Measurements from ENCODE around the gene KNDC1. TPM values are rescaled to one million over a fixed set of nuclear protein-coding genes. Genes with fewer than 3 reads are reported as not detected.

KNDC1 gene
- polyA plus RNA-seq, 4 donors: 0.37 to 18.6 TPM; not detected in 2

- DNase-seq (no peak), FAIRE-seq (no peak)
- no peaks in the 10 kb centered on the region for H3K4me1 ChIP-seq (ENCODE audit: control insufficient read depth in 3 of 3, insufficient read depth in 2 of 3, low read depth in 1 of 3, low read length in 2 of 3)
- 81 to 86% (median 82%) methylated on average over 36 to 39 of the region's 39 CpGs for WGBS, 3 donors
- H3K9me3 ChIP-seq (ENCODE audit: control insufficient read depth in 2 of 2, insufficient read depth in 1 of 2, low read depth in 1 of 2, low read length in 1 of 2): no peaks in the 10 kb centered on the region
- no peak overlapping the region for H3K27ac ChIP-seq (ENCODE audit: low read depth in 1 of 3, low read length in 2 of 3)
- no peak overlapping the region for H3K4me3 ChIP-seq (ENCODE audit: low read depth in 1 of 3, low read length in 3 of 3)
- no peaks in the 10 kb centered on the region for H3K36me3 ChIP-seq (ENCODE audit: control insufficient read depth in 3 of 3, insufficient read depth in 2 of 3, low read depth in 1 of 3, low read length in 3 of 3)
- H3K27me3 ChIP-seq (ENCODE audit: control insufficient read depth in 3 of 3, insufficient read depth in 3 of 3, low read length in 3 of 3): peaks cover 0 to 2% (median 2%) of the 10 kb centered on the region in 3 donors
These were observed 30.8 kb upstream of the KNDC1 start for GRCh38 chr10:133129071-133129858.

GRCh38 chr10:133129859-133130495 lies 30.0 kb upstream of the KNDC1 start:
- Histone ChIP-seq H3K27me3 (ENCODE audit: control insufficient read depth in 3 of 3, insufficient read depth in 3 of 3, low read length in 3 of 3) (no peaks in the 10 kb centered on the region), H3K4me1 (ENCODE audit: control insufficient read depth in 3 of 3, insufficient read depth in 2 of 3, low read depth in 1 of 3, low read length in 2 of 3) (no peaks in the 10 kb centered on the region), H3K36me3 (ENCODE audit: control insufficient read depth in 3 of 3, insufficient read depth in 2 of 3, low read depth in 1 of 3, low read length in 3 of 3) (no peaks in the 10 kb centered on the region), H3K9me3 (ENCODE audit: control insufficient read depth in 2 of 2, insufficient read depth in 1 of 2, low read depth in 1 of 2, low read length in 1 of 2) (no peaks in the 10 kb centered on the region), H3K4me3 (ENCODE audit: low read depth in 1 of 3, low read length in 3 of 3) (no peak overlapping the region), H3K27ac (ENCODE audit: low read depth in 1 of 3, low read length in 2 of 3) (no peak overlapping the region)
- no peak for FAIRE-seq
- no peak for DNase-seq
- WGBS, 3 donors: 69 to 74% (median 72%) methylated on average over 18 to 20 of the region's 20 CpGs

GRCh38 chr10:133130602-133131001 lies 29.4 kb upstream of the KNDC1 start:
- WGBS, 3 donors: 79 to 89% (median 84%) methylated on average over 11 of the region's 11 CpGs
- Histone ChIP-seq H3K36me3 (ENCODE audit: control insufficient read depth in 3 of 3, insufficient read depth in 2 of 3, low read depth in 1 of 3, low read length in 3 of 3) (no peaks in the 10 kb centered on the region), H3K4me3 (ENCODE audit: low read depth in 1 of 3, low read length in 3 of 3) (no peak overlapping the region), H3K27me3 (ENCODE audit: control insufficient read depth in 3 of 3, insufficient read depth in 3 of 3, low read length in 3 of 3) (no peaks in the 10 kb centered on the region), H3K27ac (ENCODE audit: low read depth in 1 of 3, low read length in 2 of 3) (no peak overlapping the region), H3K9me3 (ENCODE audit: control insufficient read depth in 2 of 2, insufficient read depth in 1 of 2, low read depth in 1 of 2, low read length in 1 of 2) (no peaks in the 10 kb centered on the region), H3K4me1 (ENCODE audit: control insufficient read depth in 3 of 3, insufficient read depth in 2 of 3, low read depth in 1 of 3, low read length in 2 of 3) (no peaks in the 10 kb centered on the region)
- FAIRE-seq: no peak
- DNase-seq: no peak

GRCh38 chr10:133131053-133131452 lies 29.0 kb upstream of the KNDC1 start:
- FAIRE-seq: no peak
- Histone ChIP-seq H3K27ac (ENCODE audit: low read depth in 1 of 3, low read length in 2 of 3) (no peak overlapping the region), H3K4me1 (ENCODE audit: control insufficient read depth in 3 of 3, insufficient read depth in 2 of 3, low read depth in 1 of 3, low read length in 2 of 3) (no peaks in the 10 kb centered on the region), H3K27me3 (ENCODE audit: control insufficient read depth in 3 of 3, insufficient read depth in 3 of 3, low read length in 3 of 3) (no peaks in the 10 kb centered on the region), H3K9me3 (ENCODE audit: control insufficient read depth in 2 of 2, insufficient read depth in 1 of 2, low read depth in 1 of 2, low read length in 1 of 2) (no peaks in the 10 kb centered on the region), H3K4me3 (ENCODE audit: low read depth in 1 of 3, low read length in 3 of 3) (no peak overlapping the region), H3K36me3 (ENCODE audit: control insufficient read depth in 3 of 3, insufficient read depth in 2 of 3, low read depth in 1 of 3, low read length in 3 of 3) (no peaks in the 10 kb centered on the region)
- WGBS, 3 donors: 68 to 79% (median 73%) methylated on average over 18 of the region's 18 CpGs
- no peak for DNase-seq

GRCh38 chr10:133131734-133132472 lies 28.1 kb upstream of the KNDC1 start:
- FAIRE-seq (no peak), DNase-seq (no peak)
- no peaks in the 10 kb centered on the region for H3K9me3 ChIP-seq (ENCODE audit: control insufficient read depth in 2 of 2, insufficient read depth in 1 of 2, low read depth in 1 of 2, low read length in 1 of 2)
- 85 to 87% (median 85%) methylated on average over 41 of the region's 41 CpGs for WGBS, 3 donors
- no peaks in the 10 kb centered on the region for H3K36me3 ChIP-seq (ENCODE audit: control insufficient read depth in 3 of 3, insufficient read depth in 2 of 3, low read depth in 1 of 3, low read length in 3 of 3)
- H3K27ac ChIP-seq (ENCODE audit: low read depth in 1 of 3, low read length in 2 of 3): no peak overlapping the region
- H3K4me3 ChIP-seq (ENCODE audit: low read depth in 1 of 3, low read length in 3 of 3): no peak overlapping the region
- no peaks in the 10 kb centered on the region for H3K27me3 ChIP-seq (ENCODE audit: control insufficient read depth in 3 of 3, insufficient read depth in 3 of 3, low read length in 3 of 3)
- no peaks in the 10 kb centered on the region for H3K4me1 ChIP-seq (ENCODE audit: control insufficient read depth in 3 of 3, insufficient read depth in 2 of 3, low read depth in 1 of 3, low read length in 2 of 3)

- H3K27me3 ChIP-seq (ENCODE audit: control insufficient read depth in 3 of 3, insufficient read depth in 3 of 3, low read length in 3 of 3): no peaks in the 10 kb centered on the region
- H3K9me3 ChIP-seq (ENCODE audit: control insufficient read depth in 2 of 2, insufficient read depth in 1 of 2, low read depth in 1 of 2, low read length in 1 of 2): no peaks in the 10 kb centered on the region
- WGBS, 3 donors: 82 to 84% (median 83%) methylated on average over 26 of the region's 26 CpGs
- H3K27ac ChIP-seq (ENCODE audit: low read depth in 1 of 3, low read length in 2 of 3): no peak overlapping the region
- no peak for DNase-seq
- H3K4me3 ChIP-seq (ENCODE audit: low read depth in 1 of 3, low read length in 3 of 3): no peak overlapping the region
- no peaks in the 10 kb centered on the region for H3K4me1 ChIP-seq (ENCODE audit: control insufficient read depth in 3 of 3, insufficient read depth in 2 of 3, low read depth in 1 of 3, low read length in 2 of 3)
- no peak for FAIRE-seq
- H3K36me3 ChIP-seq (ENCODE audit: control insufficient read depth in 3 of 3, insufficient read depth in 2 of 3, low read depth in 1 of 3, low read length in 3 of 3): no peaks in the 10 kb centered on the region
These were observed 27.3 kb upstream of the KNDC1 start for GRCh38 chr10:133132473-133133291.

GRCh38 chr10:133133471-133134231 lies 26.4 kb upstream of the KNDC1 start:
- H3K9me3 ChIP-seq (ENCODE audit: control insufficient read depth in 2 of 2, insufficient read depth in 1 of 2, low read depth in 1 of 2, low read length in 1 of 2): no peaks in the 10 kb centered on the region
- no peaks in the 10 kb centered on the region for H3K4me1 ChIP-seq (ENCODE audit: control insufficient read depth in 3 of 3, insufficient read depth in 2 of 3, low read depth in 1 of 3, low read length in 2 of 3)
- FAIRE-seq (no peak), DNase-seq (no peak)
- H3K4me3 ChIP-seq (ENCODE audit: low read depth in 1 of 3, low read length in 3 of 3): no peak overlapping the region
- 62 to 83% (median 73%) methylated on average over 13 to 20 of the region's 20 CpGs for WGBS, 3 donors
- no peaks in the 10 kb centered on the region for H3K27me3 ChIP-seq (ENCODE audit: control insufficient read depth in 3 of 3, insufficient read depth in 3 of 3, low read length in 3 of 3)
- H3K36me3 ChIP-seq (ENCODE audit: control insufficient read depth in 3 of 3, insufficient read depth in 2 of 3, low read depth in 1 of 3, low read length in 3 of 3): no peaks in the 10 kb centered on the region
- no peak overlapping the region for H3K27ac ChIP-seq (ENCODE audit: low read depth in 1 of 3, low read length in 2 of 3)

Data from small intestine (tissue), 7 donors.